HepG2 (cell line): ENCODE results near the gene MST1. TPM values are rescaled to one million over a fixed set of nuclear protein-coding genes. Genes with fewer than 3 reads are reported as not detected.

Experiments used
- CENPT ChIP-seq: sonication (generic); formaldehyde crosslinking; IDR thresholded peaks from 2 replicates; pipeline ENCODE4 v1.8.0; 2022; ENCODE audit warnings: low read depth, mild to moderate bottlenecking, moderate library complexity, missing genetic modification reagents
- CENPX ChIP-seq: sonication (generic); formaldehyde crosslinking; IDR thresholded peaks from 2 replicates; pipeline ENCODE4 v1.9.0; 2021; ENCODE audit warnings: mild to moderate bottlenecking, missing genetic modification reagents, moderate library complexity
- MXD1 ChIP-seq: sonication (generic); formaldehyde crosslinking; IDR thresholded peaks from 2 replicates; pipeline ENCODE4 v1.4.0; 2020; ENCODE audit warnings: mild to moderate bottlenecking, missing genetic modification reagents
- NFE2L2 ChIP-seq: fragments of 150-350 bp; IDR thresholded peaks from 2 replicates; pipeline ENCODE4 v1.6.1; 2014; ENCODE audit warnings: low read length
- PAX8 ChIP-seq: sonication (generic); formaldehyde crosslinking; IDR thresholded peaks from 2 replicates; pipeline ENCODE4 v1.8.0; 2022; ENCODE audit warnings: mild to moderate bottlenecking, missing genetic modification reagents, borderline replicate concordance
- PRDM10 ChIP-seq: sonication (generic); formaldehyde crosslinking; IDR thresholded peaks from 2 replicates; pipeline ENCODE4 v1.4.0; 2020; ENCODE audit warnings: low read depth, missing genetic modification reagents
- SRSF9 ChIP-seq: fragments of 200-400 bp; formaldehyde crosslinking; IDR thresholded peaks from 2 replicates; pipeline ENCODE4 v1.6.1; 2018; ENCODE audit warnings: borderline replicate concordance, mild to moderate bottlenecking, low read depth, low read length; ENCODE audit not compliant: insufficient read depth, poor library complexity, severe bottlenecking
- TFDP1 ChIP-seq: IDR thresholded peaks from 2 replicates; pipeline ENCODE4 v1.6.1; 2016; ENCODE audit warnings: missing compliant biosample characterization, missing genetic modification reagents, borderline replicate concordance
- ZBTB43 ChIP-seq: sonication (generic); formaldehyde crosslinking; conservative IDR thresholded peaks from 2 replicates; pipeline ENCODE4 v1.4.0; 2020; ENCODE audit warnings: missing genetic modification reagents
- ZKSCAN1 ChIP-seq: fragments of 150-350 bp; IDR thresholded peaks from 2 replicates; pipeline ENCODE4 v1.6.1; 2014; ENCODE audit warnings: low read length
- ZNF407 ChIP-seq: sonication (generic); formaldehyde crosslinking; IDR thresholded peaks from one replicate; pipeline ENCODE4 v1.5.1; 2020; ENCODE audit warnings: mild to moderate bottlenecking, missing genetic modification reagents; ENCODE audit errors: not compliant biosample characterization
- ZNF441 ChIP-seq: sonication (generic); formaldehyde crosslinking; IDR thresholded peaks from 2 replicates; pipeline ENCODE4 v1.7.0; 2021; ENCODE audit warnings: missing genetic modification reagents, borderline replicate concordance
- ZNF446 ChIP-seq: sonication (generic); formaldehyde crosslinking; IDR thresholded peaks from 2 replicates; pipeline ENCODE4 v1.5.0; 2020; ENCODE audit warnings: mild to moderate bottlenecking, missing genetic modification reagents
- ZNF501 ChIP-seq: sonication (generic); formaldehyde crosslinking; IDR thresholded peaks from 2 replicates; pipeline ENCODE4 v1.5.1; 2020; ENCODE audit warnings: mild to moderate bottlenecking, moderate library complexity, missing genetic modification reagents
- ZNF839 ChIP-seq: sonication (generic); formaldehyde crosslinking; IDR thresholded peaks from 2 replicates; pipeline ENCODE4 v1.4.0; 2020; ENCODE audit warnings: missing genetic modification reagents, mild to moderate bottlenecking, borderline replicate concordance
- polyA plus RNA-seq, 8 experiments: library from polyadenylated mRNA; depleted of rRNA in 3 of 8; stranded (reverse) in 7 of 8; unstranded in 1 of 8; fragments of >200 nt; fragmentation: Illumina TruSeq in 4 of 8; extraction: Trizol in 4 of 8; gene quantifications; 2 replicates each; pipeline versions ENCODE4 v1.2.1 to v1.2.3, GENCODE V29; 2011 to 2016; ENCODE audit warnings: low read depth in 4 of 8, missing spikeins in 1 of 8, mixed read lengths in 1 of 8; ENCODE audit not compliant: insufficient read depth in 1 of 8
- total RNA-seq, 5 experiments: library from RNA; depleted of rRNA; stranded (reverse); fragments of >200 nt; fragmentation: Illumina TruSeq; extraction: Trizol; gene quantifications; 2 replicates each; pipeline ENCODE4 v1.2.3, GENCODE V29; 2016; ENCODE audit warnings: low read depth in 1 of 5

The MST1 gene
- total and polyA plus RNA-seq, 2 of the 13 experiments (the other 11 are each of a cell fraction or from before 2014, with no cell fraction given) = 189 to 452 TPM

- TF ChIP-seq ZNF407 (no peak), CENPX (CRISPR knock-in tag) (no peak), CENPT (no peak), NFE2L2 (no peak), ZBTB43 (CRISPR knock-in tag) (no peak), TFDP1 (no peak), ZNF446 (CRISPR knock-in tag) (no peak), ZNF501 (CRISPR knock-in tag) (peak; percentile 39; the same call in 1 of the 2 replicates), MXD1 (CRISPR knock-in tag) (no peak), ZNF441 (no peak), ZNF839 (no peak), PRDM10 (CRISPR knock-in tag) (no peak), ZKSCAN1 (no peak), SRSF9 (no peak), PAX8 (CRISPR knock-in tag) (no peak)
These were observed 41.5 kb downstream of the MST1 start (continued) for GRCh38 chr3:49647741-49648140.
